ENCODE data around the gene COIL.

GRCh38 chr17:56970974-56971373, 10.1 kb upstream of the COIL start:
- TF ChIP-seq CTCF (conservative IDR thresholded peaks at IDR 0.05; ENCODE audit: low read depth, low read length) (no peak), EZH2phosphoT487 (IDR thresholded peaks at IDR 0.05; ENCODE audit: borderline replicate concordance, low read length) (no peak)

Measured in PC-3 (cell line).